IMR-90 (cell line): ENCODE data around the gene ZFPM1. TPM values are rescaled to one million over a fixed set of nuclear protein-coding genes. Genes with fewer than 3 reads are reported as not detected.

Experiments used
- ATAC-seq: fragments of 200-7000 bp; cut with Tn5 transposase; 2 replicates; pipeline ENCODE4 v1.9.1; 2020; ENCODE audit warnings: low read depth, mild to moderate bottlenecking, moderate library complexity
- BruUV-seq: library from RNA; stranded (reverse); fragments of 400-500 nt; replicated peaks from 2 replicates; lab custom pipeline; 2021; lab: Mats Ljungman, UMichigan
- CTCF ChIA-PET: fragments of 300-600 bp; formaldehyde crosslinking; extraction: SDS; loops from one replicate; lab custom pipeline; 2021; ENCODE audit warnings: antibody characterized with exemption; lab: Yijun Ruan, JAX
- POLR2A ChIA-PET: fragments of 300-600 bp; sonication (Branson Sonifier 250); formaldehyde crosslinking; loops from one replicate; lab custom pipeline; 2022; ENCODE audit warnings: antibody characterized with exemption; ENCODE audit not compliant: unreplicated experiment; lab: Charles Lee
- DNase-seq: peaks from one replicate; pipeline ENCODE4 v3.0.0; 2013
- H2AFZ ChIP-seq: replicated peaks from 2 replicates; pipeline ENCODE3; 2013; ENCODE audit warnings: low read length, mild to moderate bottlenecking; ENCODE audit not compliant: poor library complexity
- H2AK5ac ChIP-seq: 2 replicates; pipeline ENCODE4 v1.6.1; 2013; ENCODE audit warnings: low read depth, low read length, inconsistent platforms
- H2AK9ac ChIP-seq: replicated peaks from 2 replicates; pipeline ENCODE3; 2013; ENCODE audit warnings: mild to moderate bottlenecking, low read depth, low read length, moderate library complexity; ENCODE audit not compliant: poor library complexity
- H2BK120ac ChIP-seq: 2 replicates; pipeline ENCODE4 v1.6.1; 2013; ENCODE audit warnings: low read depth, low read length, inconsistent platforms
- H2BK15ac ChIP-seq: 3 replicates; pipeline ENCODE4 v1.6.1; 2013; ENCODE audit warnings: low read depth, low read length, inconsistent platforms
- H2BK20ac ChIP-seq: 2 replicates; pipeline ENCODE4 v1.6.1; 2013; ENCODE audit warnings: low read depth, mild to moderate bottlenecking, inconsistent platforms, low read length, moderate library complexity
- H2BK5ac ChIP-seq: 2 replicates; pipeline ENCODE4 v1.6.1; 2013; ENCODE audit warnings: mild to moderate bottlenecking, low read depth, low read length, inconsistent platforms; ENCODE audit not compliant: poor library complexity, severe bottlenecking
- H3K14ac ChIP-seq: replicated peaks from 2 replicates; pipeline ENCODE4 v1.6.1; 2013; ENCODE audit warnings: low read depth, low read length, inconsistent platforms
- H3K18ac ChIP-seq: 2 replicates; pipeline ENCODE4 v1.6.1; 2013; ENCODE audit warnings: low read depth, low read length, control low read depth
- H3K23ac ChIP-seq: 2 replicates; pipeline ENCODE4 v1.6.1; 2013; ENCODE audit warnings: low read depth, low read length, inconsistent platforms
- H3K27ac ChIP-seq: 2 replicates; pipeline ENCODE4 v1.5.1; 2013; ENCODE audit warnings: mild to moderate bottlenecking, control low read depth, low read length; ENCODE audit not compliant: insufficient read depth
- H3K27me3 ChIP-seq: 2 replicates; pipeline ENCODE4 v1.6.1; 2013; ENCODE audit warnings: low read length; ENCODE audit not compliant: control insufficient read depth, insufficient read depth
- H3K36me3 ChIP-seq: 2 replicates; pipeline ENCODE4 v1.6.1; 2013; ENCODE audit warnings: low read length, mixed read lengths; ENCODE audit not compliant: control insufficient read depth, insufficient read depth
- H3K4ac ChIP-seq: 2 replicates; pipeline ENCODE4 v1.6.1; 2013; ENCODE audit warnings: low read depth, low read length, inconsistent platforms
- H3K4me1 ChIP-seq: 2 replicates; pipeline ENCODE4 v1.6.1; 2013; ENCODE audit warnings: low read length, mixed read lengths; ENCODE audit not compliant: control insufficient read depth, insufficient read depth
- H3K4me2 ChIP-seq: 2 replicates; pipeline ENCODE4 v1.6.1; 2013; ENCODE audit warnings: low read depth, mild to moderate bottlenecking, control low read depth, low read length, moderate library complexity
- H3K4me3 ChIP-seq: 2 replicates; pipeline ENCODE4 v1.5.1; 2013; ENCODE audit warnings: low read depth, mild to moderate bottlenecking, control low read depth, low read length, moderate library complexity; ENCODE audit not compliant: insufficient read depth
- H3K56ac ChIP-seq: 2 replicates; pipeline ENCODE4 v1.6.1; 2013; ENCODE audit warnings: low read length, inconsistent platforms; ENCODE audit not compliant: insufficient read depth; ENCODE audit errors: extremely low read depth
- H3K79me1 ChIP-seq, 2 experiments: 2 replicates each; pipeline ENCODE4 v1.6.1; 2013; ENCODE audit warnings: low read length in 2 of 2, inconsistent platforms in 1 of 2, low read depth in 1 of 2
- H3K9ac ChIP-seq: 2 replicates; pipeline ENCODE4 v1.6.1; 2013; ENCODE audit warnings: low read depth, low read length, control low read depth
- H3K9me1 ChIP-seq: 2 replicates; pipeline ENCODE4 v1.6.1; 2013; ENCODE audit warnings: low read length, inconsistent platforms; ENCODE audit not compliant: insufficient read depth
- H3K9me3 ChIP-seq: 2 replicates; pipeline ENCODE4 v1.6.1; 2013; ENCODE audit warnings: low read length; ENCODE audit not compliant: control insufficient read depth, insufficient read depth
- H4K20me1 ChIP-seq: 2 replicates; pipeline ENCODE4 v1.6.1; 2013; ENCODE audit warnings: low read length, inconsistent platforms; ENCODE audit not compliant: insufficient read depth
- H4K5ac ChIP-seq: 2 replicates; pipeline ENCODE4 v1.6.1; 2013; ENCODE audit warnings: mild to moderate bottlenecking, low read depth, low read length, control low read depth
- H4K8ac ChIP-seq, 2 experiments: 2 replicates each; pipeline ENCODE4 v1.6.1; 2013; ENCODE audit warnings: low read depth in 2 of 2, low read length in 2 of 2, control low read depth in 1 of 2, inconsistent platforms in 1 of 2
- H4K91ac ChIP-seq: 2 replicates; pipeline ENCODE4 v1.6.1; 2013; ENCODE audit warnings: low read depth, low read length, inconsistent platforms; ENCODE audit not compliant: insufficient read depth
- MAFK ChIP-seq: IDR thresholded peaks from 2 replicates; pipeline ENCODE4 v1.6.1; 2012; ENCODE audit warnings: low read depth, low read length, improper control_type of control experiment
- POLR2A ChIP-seq: IDR thresholded peaks from 2 replicates; pipeline ENCODE4 v1.6.1; 2012; ENCODE audit warnings: mild to moderate bottlenecking, low read depth, low read length
- RFX5 ChIP-seq: IDR thresholded peaks from 2 replicates; pipeline ENCODE4 v1.8.0; 2012; ENCODE audit warnings: low read depth, mild to moderate bottlenecking, low read length, moderate library complexity
- WGBS, 2 experiments: methylation state at CpG; one replicate each; pipeline versions ENCODE4 v1.1.5 to v1.1.7; 2013; ENCODE audit warnings: missing lambda C conversion rate in 2 of 2; ENCODE audit not compliant: insufficient read length in 1 of 2; ENCODE audit errors: extremely low coverage in 2 of 2; 5-methylcytosine and 5-hydroxymethylcytosine counted together
- dilution Hi-C: fragments of 300-500 bp; cut with HindIII; formaldehyde crosslinking; loops from one replicate; pipeline ENCODE4 v1.14.3; 2018; ENCODE audit warnings: low sequenced_read_pairs; ENCODE audit not compliant: unreplicated experiment
- in situ Hi-C: fragments of 300-500 bp; cut with MboI; formaldehyde crosslinking; loops from 3 replicates; pipeline ENCODE4 v1.14.3; 2019; ENCODE audit warnings: low sequenced_read_pairs, inconsistent platforms, mixed read lengths
- intact Hi-C: fragments of 100-400 bp; cut with micrococcal nuclease; formaldehyde crosslinking; loops from 2 replicates; pipeline ENCODE4 v1.10.0; 2022
- polyA plus RNA-seq, 3 experiments: library from polyadenylated mRNA; depleted of rRNA; stranded (reverse); fragments of >200 nt; gene quantifications; 2 replicates each; pipeline ENCODE4 v1.2.3, GENCODE V29; 2012; ENCODE audit warnings: low replicate concordance in 1 of 3
- total RNA-seq: library from RNA; depleted of rRNA; stranded (reverse); fragments of >200 nt; gene quantifications from 2 replicates; pipeline ENCODE4 v1.2.3, GENCODE V29; 2012

The ZFPM1 gene
- total and polyA plus RNA-seq, 2 of the 4 experiments (the other 2 are of a cell fraction), result 0.36 to 1.1 TPM

GRCh38 chr16:88403794-88404581, 49.1 kb upstream of the ZFPM1 start (continued):
- no peak for TF ChIP-seq RFX5

- peaks cover 29 to 91% of the 10 kb centered on the region in 2 experiments for H3K79me1 ChIP-seq
- in situ Hi-C loops, result no loop called here
- H3K27ac ChIP-seq, result no peak overlapping the region
Measured at GRCh38 chr16:88404769-88405168, 48.3 kb upstream of the ZFPM1 start.

More at GRCh38 chr16:88404769-88405168, 48.3 kb upstream of the ZFPM1 start:
- H3K14ac ChIP-seq, result peak overlapping the region; percentile 52; the same call in 1 of the 2 replicates
- H2BK15ac ChIP-seq, result no peak overlapping the region
- H3K4me2 ChIP-seq, result no peak overlapping the region
- H4K91ac ChIP-seq, result no peak overlapping the region
- no peak overlapping the region for H2BK20ac ChIP-seq
- no peak for ATAC-seq
- H3K27me3 ChIP-seq, result no peaks in the 10 kb centered on the region
- no peaks in the 10 kb centered on the region for H3K9me3 ChIP-seq
- dilution Hi-C loops (no loop called here), intact Hi-C loops (no loop called here)
- H3K4me1 ChIP-seq, result peaks cover 22% of the 10 kb centered on the region; the same call in 1 of the 2 replicates
- H3K9ac ChIP-seq, result no peak overlapping the region
- no peak overlapping the region for H3K56ac ChIP-seq
- H3K9me1 ChIP-seq, result peaks cover 36% of the 10 kb centered on the region
- CTCF ChIA-PET, result no interaction called here
- H4K8ac ChIP-seq, result no peak overlapping the region
- TF ChIP-seq POLR2A (0 out of 2 replicates have a peak, but pooled peaks have one; percentile 17), MAFK (no peak)
- H2AK5ac ChIP-seq, result peak overlapping the region; percentile 42; the same call in 1 of the 2 replicates
- no peak overlapping the region for H2AFZ ChIP-seq
- H2AK9ac ChIP-seq, result no peak overlapping the region
- H3K4ac ChIP-seq, result peak overlapping the region; percentile 34; the same call in 1 of the 2 replicates
- no peak overlapping the region for H3K18ac ChIP-seq
- WGBS, 2 experiments, result 91% methylated on average over 4 of the region's 6 CpGs; no CpG with 5 or more reads in 1 of the 2 experiments
- no peak for DNase-seq
- no peak overlapping the region for H3K4me3 ChIP-seq
- no peak overlapping the region for H4K5ac ChIP-seq
- H3K23ac ChIP-seq, result no peak overlapping the region
- no peak overlapping the region for H2BK5ac ChIP-seq
- POLR2A ChIA-PET, result no interaction called here
- BruUV-seq, result no TSS peak
- peaks cover 100% of the 10 kb centered on the region for H4K20me1 ChIP-seq
- H3K36me3 ChIP-seq, result peaks cover 49% of the 10 kb centered on the region
- H2BK120ac ChIP-seq, result no peak overlapping the region
